ENCODE results near the gene PPEF2.

The PPEF2 gene

GRCh38 chr4:75830906-75831305, 71.3 kb downstream of the PPEF2 start:
- no peak for DNase-seq (ENCODE audit: low read depth)

GRCh38 chr4:75823812-75824211, 78.4 kb downstream of the PPEF2 start:
- no peak for DNase-seq (ENCODE audit: low read depth)

GRCh38 chr4:75822416-75822815, 79.8 kb downstream of the PPEF2 start:
- DNase-seq (ENCODE audit: low read depth), result no peak

- peak; percentile 17 for DNase-seq (ENCODE audit: low read depth)
Observed at GRCh38 chr4:75821966-75822365, 80.3 kb downstream of the PPEF2 start.

- DNase-seq (ENCODE audit: low read depth), result no peak
Observed at GRCh38 chr4:75821216-75821615, 81.0 kb downstream of the PPEF2 start.

GRCh38 chr4:75820676-75821075, 81.6 kb downstream of the PPEF2 start:
- DNase-seq (ENCODE audit: low read depth), result no peak

GRCh38 chr4:75820197-75820596, 82.1 kb downstream of the PPEF2 start:
- DNase-seq (ENCODE audit: low read depth), result no peak

- no peak for DNase-seq (ENCODE audit: low read depth)
Observed at GRCh38 chr4:75819121-75819520, 83.1 kb downstream of the PPEF2 start.

- DNase-seq (ENCODE audit: low read depth), result no peak
Observed at GRCh38 chr4:75817901-75818300, 84.4 kb downstream of the PPEF2 start.

Measured in GM04503 (cell line).